CD4-positive, alpha-beta T cell treated with Interleukin-12 subunit alpha and Interleukin-12 subunit beta, for 1 hour (primary cell): Measurements from ENCODE around the gene RNF144A.
"Not testable (repeated sequence)": the region's sequence is repeated elsewhere in the genome, so short reads cannot be mapped to it uniquely, and the experiment has no call there.

Experiments used
- DNase-seq: peaks from one replicate; pipeline ENCODE4 v3.0.0-alpha.2; 2020

The RNF144A gene

GRCh38 chr2:6973895-6974545, 56.8 kb downstream of the RNF144A start:
- no peak for DNase-seq

GRCh38 chr2:6975988-6976387, 58.8 kb downstream of the RNF144A start:
- no peak for DNase-seq

- no peak for DNase-seq
Measured at GRCh38 chr2:6977113-6977741, 60.0 kb downstream of the RNF144A start.

GRCh38 chr2:6977786-6978185, 60.6 kb downstream of the RNF144A start:
- no peak for DNase-seq

GRCh38 chr2:6978991-6979390, 61.8 kb downstream of the RNF144A start:
- no peak for DNase-seq

GRCh38 chr2:6982449-6982848, 65.2 kb downstream of the RNF144A start:
- DNase-seq, result no peak

- no peak for DNase-seq
Measured at GRCh38 chr2:6982934-6983589, 65.8 kb downstream of the RNF144A start.

GRCh38 chr2:6986301-6986911, 69.2 kb downstream of the RNF144A start:
- no peak for DNase-seq

GRCh38 chr2:6986912-6987361, 69.7 kb downstream of the RNF144A start:
- no peak for DNase-seq

GRCh38 chr2:6990871-6991270, 73.7 kb downstream of the RNF144A start:
- no peak for DNase-seq

- no peak for DNase-seq
Measured at GRCh38 chr2:6992794-6993228, 75.6 kb downstream of the RNF144A start.

- DNase-seq, result no peak
Measured at GRCh38 chr2:6993229-6993640, 76.0 kb downstream of the RNF144A start.

- DNase-seq, result no peak
Measured at GRCh38 chr2:6993936-6994335, 76.7 kb downstream of the RNF144A start.

- DNase-seq, result no peak
Measured at GRCh38 chr2:6994536-6995128, 77.4 kb downstream of the RNF144A start.

- no peak for DNase-seq
Measured at GRCh38 chr2:6995391-6996097, 78.3 kb downstream of the RNF144A start.

- no peak for DNase-seq
Measured at GRCh38 chr2:6999211-6999877, 82.1 kb downstream of the RNF144A start.

GRCh38 chr2:7001395-7001794, 84.2 kb downstream of the RNF144A start:
- not testable (repeated sequence) for DNase-seq

- no peak for DNase-seq
Measured at GRCh38 chr2:7003895-7004294, 86.7 kb downstream of the RNF144A start.

GRCh38 chr2:7004636-7005035, 87.4 kb downstream of the RNF144A start:
- no peak for DNase-seq

GRCh38 chr2:7007488-7007845, 90.3 kb downstream of the RNF144A start:
- DNase-seq, result no peak

- DNase-seq, result no peak
Measured at GRCh38 chr2:7007846-7008741, 90.9 kb downstream of the RNF144A start.
